DND-41 (cell line): ENCODE results near the gene LSR.

Experiments
- EZH2 ChIP-seq: IDR thresholded peaks from 3 replicates; pipeline ENCODE4 v1.6.1; 2012; ENCODE audit warnings: borderline replicate concordance, low read depth, mild to moderate bottlenecking, moderate library complexity, low read length, inconsistent platforms; ENCODE audit not compliant: severe bottlenecking
- TF ChIP-seq, protein P1 (sequence below): IDR thresholded peaks from 2 replicates; pipeline ENCODE4 v1.5.1; 2012; ENCODE audit warnings: borderline replicate concordance, low read length, moderate library complexity, mild to moderate bottlenecking; ENCODE audit not compliant: poor library complexity, severe bottlenecking; ENCODE audit errors: extremely low read depth

- TF ChIP-seq, protein P1, sequence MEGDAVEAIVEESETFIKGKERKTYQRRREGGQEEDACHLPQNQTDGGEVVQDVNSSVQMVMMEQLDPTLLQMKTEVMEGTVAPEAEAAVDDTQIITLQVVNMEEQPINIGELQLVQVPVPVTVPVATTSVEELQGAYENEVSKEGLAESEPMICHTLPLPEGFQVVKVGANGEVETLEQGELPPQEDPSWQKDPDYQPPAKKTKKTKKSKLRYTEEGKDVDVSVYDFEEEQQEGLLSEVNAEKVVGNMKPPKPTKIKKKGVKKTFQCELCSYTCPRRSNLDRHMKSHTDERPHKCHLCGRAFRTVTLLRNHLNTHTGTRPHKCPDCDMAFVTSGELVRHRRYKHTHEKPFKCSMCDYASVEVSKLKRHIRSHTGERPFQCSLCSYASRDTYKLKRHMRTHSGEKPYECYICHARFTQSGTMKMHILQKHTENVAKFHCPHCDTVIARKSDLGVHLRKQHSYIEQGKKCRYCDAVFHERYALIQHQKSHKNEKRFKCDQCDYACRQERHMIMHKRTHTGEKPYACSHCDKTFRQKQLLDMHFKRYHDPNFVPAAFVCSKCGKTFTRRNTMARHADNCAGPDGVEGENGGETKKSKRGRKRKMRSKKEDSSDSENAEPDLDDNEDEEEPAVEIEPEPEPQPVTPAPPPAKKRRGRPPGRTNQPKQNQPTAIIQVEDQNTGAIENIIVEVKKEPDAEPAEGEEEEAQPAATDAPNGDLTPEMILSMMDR = no peak
- no peak for TF ChIP-seq EZH2
Measured at GRCh38 chr19:35206855-35207254, 41.9 kb upstream of the LSR start.
